GM23338 (cell line): Measurements from ENCODE around the gene SRPRA. TPM values are rescaled to one million over a fixed set of nuclear protein-coding genes. Genes with fewer than 3 reads are reported as not detected.

Experiments
- ATAC-seq: fragments of 200-7000 bp; cut with Tn5 transposase; 3 replicates; pipeline ENCODE4 v1.9.1; 2020
- DNase-seq: peaks from one replicate; pipeline ENCODE4 v3.0.0-alpha.2; 2015; ENCODE audit warnings: low spot score
- H2AFZ ChIP-seq: fragments of 200-600 bp; sonication (generic); 2 replicates; pipeline ENCODE4 v1.8.0; 2016; ENCODE audit warnings: antibody characterized with exemption, mild to moderate bottlenecking, moderate library complexity
- H3F3A ChIP-seq: fragments of 200-600 bp; sonication (generic); replicated peaks from 2 replicates; pipeline ENCODE4 v1.8.0; 2017; ENCODE audit warnings: antibody characterized with exemption, mixed run types, low read depth
- H3K27ac ChIP-seq: fragments of 200-600 bp; sonication (generic); 2 replicates; pipeline ENCODE4 v1.6.1; 2016; ENCODE audit warnings: low read depth
- H3K27me3 ChIP-seq: fragments of 200-600 bp; sonication (generic); 2 replicates; pipeline ENCODE4 v1.8.0; 2016; ENCODE audit warnings: mild to moderate bottlenecking, mixed run types, moderate library complexity; ENCODE audit not compliant: insufficient read depth
- H3K36me3 ChIP-seq: fragments of 200-600 bp; sonication (generic); 2 replicates; pipeline ENCODE4 v1.8.0; 2016; ENCODE audit warnings: mild to moderate bottlenecking; ENCODE audit not compliant: insufficient read depth
- H3K4me1 ChIP-seq: fragments of 200-600 bp; sonication (generic); 2 replicates; pipeline ENCODE4 v1.8.0; 2016; ENCODE audit warnings: mild to moderate bottlenecking, moderate library complexity; ENCODE audit not compliant: insufficient read depth
- H3K4me2 ChIP-seq: fragments of 200-600 bp; sonication (generic); 2 replicates; pipeline ENCODE4 v1.7.1; 2017; ENCODE audit warnings: mixed run types
- H3K4me3 ChIP-seq: fragments of 200-600 bp; sonication (generic); 2 replicates; pipeline ENCODE4 v1.6.1; 2016; ENCODE audit warnings: mixed run types
- H3K79me2 ChIP-seq: fragments of 200-600 bp; sonication (generic); replicated peaks from 2 replicates; pipeline ENCODE4 v1.8.0; 2017; ENCODE audit warnings: mild to moderate bottlenecking; ENCODE audit not compliant: insufficient read depth
- H3K9me2 ChIP-seq: fragments of 200-600 bp; sonication (generic); 2 replicates; pipeline ENCODE4 v1.8.0; 2017; ENCODE audit not compliant: insufficient read depth
- H4K20me1 ChIP-seq: fragments of 200-600 bp; sonication (generic); replicated peaks from 2 replicates; pipeline ENCODE4 v1.8.0; 2017; ENCODE audit warnings: mild to moderate bottlenecking; ENCODE audit not compliant: insufficient read depth
- H3K27ac Mint-ChIP-seq: 2 replicates; pipeline ENCODE4 v1.8.0; 2020; ENCODE audit warnings: inconsistent platforms, mild to moderate bottlenecking, moderate library complexity, mixed read lengths
- H3K27me3 Mint-ChIP-seq: 3 replicates; pipeline ENCODE4 v1.8.0; 2022; ENCODE audit warnings: low read depth, mild to moderate bottlenecking, moderate library complexity, mixed read lengths, inconsistent platforms; ENCODE audit not compliant: insufficient read depth, poor library complexity
- H3K36me3 Mint-ChIP-seq: 3 replicates; pipeline ENCODE4 v1.8.0; 2021; ENCODE audit warnings: low read depth, mild to moderate bottlenecking, inconsistent platforms, moderate library complexity, mixed read lengths
- H3K4me1 Mint-ChIP-seq: 3 replicates; pipeline ENCODE4 v1.8.0; 2020; ENCODE audit warnings: mild to moderate bottlenecking, inconsistent platforms, mixed read lengths
- H3K4me3 Mint-ChIP-seq: 3 replicates; pipeline ENCODE4 v1.8.0; 2021; ENCODE audit warnings: moderate library complexity, mild to moderate bottlenecking, inconsistent platforms, mixed read lengths
- H3K9me3 Mint-ChIP-seq: 3 replicates; pipeline ENCODE4 v1.8.0; 2020; ENCODE audit warnings: moderate library complexity, mild to moderate bottlenecking, inconsistent platforms, mixed read lengths
- ETS1 ChIP-seq: IDR thresholded peaks from 2 replicates; pipeline ENCODE4 v1.6.1; 2016; ENCODE audit warnings: antibody characterized with exemption
- REST ChIP-seq: IDR thresholded peaks from one replicate; pipeline ENCODE4 v1.6.1; 2018; ENCODE audit warnings: antibody characterized with exemption; ENCODE audit not compliant: unreplicated experiment
- STAT1 ChIP-seq: IDR thresholded peaks from one replicate; pipeline ENCODE4 v1.6.1; 2016; ENCODE audit warnings: antibody characterized with exemption; ENCODE audit not compliant: unreplicated experiment
- ZNF114 ChIP-seq: fragments of 250-450 bp; sonication (Bioruptor Pico); IDR thresholded peaks from 2 replicates; pipeline ENCODE4 v1.5.0; 2020; ENCODE audit warnings: mild to moderate bottlenecking, moderate library complexity
- ZNF462 ChIP-seq: fragments of 250-450 bp; sonication (Bioruptor Pico); IDR thresholded peaks from 2 replicates; pipeline ENCODE4 v1.5.0; 2020; ENCODE audit warnings: mild to moderate bottlenecking, moderate library complexity
- polyA plus RNA-seq: library from polyadenylated mRNA; unstranded; fragments of >200 nt; fragmentation: Nextera tagmentation; extraction: Ambion mirVana; gene quantifications from 2 replicates; pipeline ENCODE4 v1.2.1, GENCODE V29; 2016
- total RNA-seq: library from RNA; depleted of rRNA; stranded (reverse); fragments of >200 nt; shearing (Covaris generic); gene quantifications from 2 replicates; pipeline ENCODE4 v1.2.3, GENCODE V29; 2014

The SRPRA gene
- total and polyA plus RNA-seq, 2 experiments from 2014 or later, result 27.1 to 53.2 TPM

GRCh38 chr11:126284829-126285228 lies 16.1 kb upstream of the SRPRA start:
- Mint-ChIP-seq H3K4me3 (no peak overlapping the region), H3K27me3 (peaks cover 24% of the 10 kb centered on the region), H3K9me3 (no peaks in the 10 kb centered on the region; the same call in 2 of the 3 replicates), H3K27ac (no peak overlapping the region), H3K4me1 (peaks cover 15% of the 10 kb centered on the region), H3K36me3 (no peaks in the 10 kb centered on the region; the same call in 2 of the 3 replicates)
- DNase-seq (no peak), ATAC-seq (no peak)
- Histone ChIP-seq H3K4me3 (no peak overlapping the region), H3K4me2 (no peak overlapping the region), H3K27me3 (peaks cover 19% of the 10 kb centered on the region), H3F3A (peaks cover 10% of the 10 kb centered on the region), H2AFZ (no peak overlapping the region), H3K4me1 (0 out of 2 replicates have a peak, but pooled peaks cover 7% of the 10 kb centered on the region), H4K20me1 (0 out of 2 replicates have a peak, but pooled peaks cover 4% of the 10 kb centered on the region), H3K79me2 (no peaks in the 10 kb centered on the region), H3K9me2 (no peaks in the 10 kb centered on the region), H3K36me3 (no peaks in the 10 kb centered on the region), H3K27ac (no peak overlapping the region)
- TF ChIP-seq ZNF462 (no peak), ZNF114 (no peak), ETS1 (no peak), REST (no peak), STAT1 (no peak)
